ENCODE measurements around the gene RUSC1. TPM values are rescaled to one million over a fixed set of nuclear protein-coding genes. Genes with fewer than 3 reads are reported as not detected.

Gene RUSC1
- total RNA-seq, 1 donor from 2014 or later: 18.0 TPM

DNA sequence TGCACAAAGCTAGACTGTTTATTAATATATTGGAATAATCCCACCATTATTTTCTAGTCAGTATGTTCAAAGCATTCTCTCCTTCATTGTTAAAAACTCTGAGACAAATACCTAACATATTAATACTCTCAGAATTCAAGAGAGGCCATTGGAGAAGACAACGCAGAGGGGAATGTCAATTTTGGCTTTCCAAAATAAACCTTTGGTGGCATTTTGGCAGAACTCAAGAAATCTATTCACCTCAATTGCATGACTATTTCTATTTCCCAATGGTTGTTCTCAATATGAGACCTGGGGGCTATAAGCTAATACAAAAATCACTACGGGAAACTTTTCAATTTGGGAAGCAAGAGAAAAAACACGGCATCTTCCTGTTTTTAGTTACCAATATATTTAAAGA lies 58.5 kb downstream of the RUSC1 start:
- Histone ChIP-seq H3K9me3 (replicated peaks) (no peaks in the 10 kb centered on the region), H3K27me3 (ENCODE audit: low read depth) (no peaks in the 10 kb centered on the region), H3K27ac (replicated peaks) (peak overlapping the region; percentile 75), H3K4me3 (peak overlapping the region; percentile 31), H3K36me3 (peaks cover 58% of the 10 kb centered on the region), H3K4me1 (peaks cover 20% of the 10 kb centered on the region)
- TF ChIP-seq, protein P1, sequence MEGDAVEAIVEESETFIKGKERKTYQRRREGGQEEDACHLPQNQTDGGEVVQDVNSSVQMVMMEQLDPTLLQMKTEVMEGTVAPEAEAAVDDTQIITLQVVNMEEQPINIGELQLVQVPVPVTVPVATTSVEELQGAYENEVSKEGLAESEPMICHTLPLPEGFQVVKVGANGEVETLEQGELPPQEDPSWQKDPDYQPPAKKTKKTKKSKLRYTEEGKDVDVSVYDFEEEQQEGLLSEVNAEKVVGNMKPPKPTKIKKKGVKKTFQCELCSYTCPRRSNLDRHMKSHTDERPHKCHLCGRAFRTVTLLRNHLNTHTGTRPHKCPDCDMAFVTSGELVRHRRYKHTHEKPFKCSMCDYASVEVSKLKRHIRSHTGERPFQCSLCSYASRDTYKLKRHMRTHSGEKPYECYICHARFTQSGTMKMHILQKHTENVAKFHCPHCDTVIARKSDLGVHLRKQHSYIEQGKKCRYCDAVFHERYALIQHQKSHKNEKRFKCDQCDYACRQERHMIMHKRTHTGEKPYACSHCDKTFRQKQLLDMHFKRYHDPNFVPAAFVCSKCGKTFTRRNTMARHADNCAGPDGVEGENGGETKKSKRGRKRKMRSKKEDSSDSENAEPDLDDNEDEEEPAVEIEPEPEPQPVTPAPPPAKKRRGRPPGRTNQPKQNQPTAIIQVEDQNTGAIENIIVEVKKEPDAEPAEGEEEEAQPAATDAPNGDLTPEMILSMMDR (IDR thresholded peaks at IDR 0.05; ENCODE audit: borderline replicate concordance): no peak
- no peak for DNase-seq
- intact Hi-C loops (cut with micrococcal nuclease): no loop called here

DNA sequence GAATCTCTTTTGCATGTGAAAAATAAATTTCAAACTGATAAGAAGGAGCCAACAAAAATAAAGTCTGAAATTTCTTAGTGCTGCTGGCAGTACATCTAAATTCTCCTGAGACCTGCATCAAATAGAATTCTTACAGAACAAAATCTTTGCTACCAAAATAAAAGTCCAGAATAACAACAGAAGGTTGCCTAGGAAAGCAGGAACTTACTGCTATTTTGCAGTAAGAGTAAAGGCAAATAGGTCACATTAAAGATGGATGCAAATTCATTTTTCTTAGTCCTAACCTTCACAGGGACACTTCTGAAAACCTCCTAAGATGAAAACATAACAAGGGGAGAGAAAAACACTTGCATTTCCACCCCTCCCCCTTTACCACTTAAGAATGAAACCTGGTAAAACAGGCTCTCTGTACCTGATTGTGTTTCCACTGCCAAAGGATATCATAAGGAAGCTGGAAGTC lies 59.0 kb downstream of the RUSC1 start:
- H3K36me3 ChIP-seq: peaks cover 53% of the 10 kb centered on the region
- H3K4me3 ChIP-seq: peak overlapping the region; percentile 31
- no peak for DNase-seq
- H3K9me3 ChIP-seq (replicated peaks): no peaks in the 10 kb centered on the region
- H3K27ac ChIP-seq (replicated peaks): peak overlapping the region; percentile 75
- intact Hi-C loops (cut with micrococcal nuclease): no loop called here
- H3K27me3 ChIP-seq (ENCODE audit: low read depth): no peaks in the 10 kb centered on the region
- peaks cover 20% of the 10 kb centered on the region for H3K4me1 ChIP-seq
- TF ChIP-seq, protein P1 (IDR thresholded peaks at IDR 0.05; ENCODE audit: borderline replicate concordance): no peak

Small RNAs within 50 kb of the gene (microRNA-seq; reads per million reads assigned to microRNA genes)
- gene MIR555: not detected

Other genes with a start within 250 kb of the RUSC1 start
- 0.71 TPM for gene EFNA3, start 242.1 kb upstream of the RUSC1 start, total RNA-seq
- gene EFNA1, start 193.0 kb upstream of the RUSC1 start, total RNA-seq: 42.9 TPM
- 8.2 TPM for gene SLC50A1, start 185.0 kb upstream of the RUSC1 start, total RNA-seq
- gene DPM3, start 180.4 kb upstream of the RUSC1 start, total RNA-seq: 54.5 TPM
- gene KRTCAP2, start 147.6 kb upstream of the RUSC1 start, total RNA-seq: 113 TPM
- 0.11 TPM for gene TRIM46, start 147.0 kb upstream of the RUSC1 start, total RNA-seq
- gene THBS3, start 113.0 kb upstream of the RUSC1 start, total RNA-seq: 7.2 TPM
- 18.0 TPM for gene MTX1, start 112.2 kb upstream of the RUSC1 start, total RNA-seq
- 13.9 TPM for gene ENTREP3, start 65.4 kb upstream of the RUSC1 start, total RNA-seq
- 57.1 TPM for gene SCAMP3, start 58.5 kb upstream of the RUSC1 start, total RNA-seq
- 18.1 TPM for gene CLK2, start 47.4 kb upstream of the RUSC1 start, total RNA-seq
- gene HCN3, start 43.4 kb upstream of the RUSC1 start, total RNA-seq: 1.2 TPM
- not detected for gene PKLR, start 19.5 kb upstream of the RUSC1 start, total RNA-seq
- 75.0 TPM for gene FDPS, start 12.0 kb upstream of the RUSC1 start, total RNA-seq
- 38.7 TPM for gene ASH1L, start 241.9 kb downstream of the RUSC1 start, total RNA-seq

All from left ventricle myocardium inferior (tissue), 1 donor.